ENCODE data around the gene FOS.
A peak's percentile ranks its signal among the peaks of the same experiment; 100 is the strongest.
"Not testable (repeated sequence)": the region's sequence is repeated elsewhere in the genome, so short reads cannot be mapped to it uniquely, and the experiment has no call there.

FOS gene

DNA sequence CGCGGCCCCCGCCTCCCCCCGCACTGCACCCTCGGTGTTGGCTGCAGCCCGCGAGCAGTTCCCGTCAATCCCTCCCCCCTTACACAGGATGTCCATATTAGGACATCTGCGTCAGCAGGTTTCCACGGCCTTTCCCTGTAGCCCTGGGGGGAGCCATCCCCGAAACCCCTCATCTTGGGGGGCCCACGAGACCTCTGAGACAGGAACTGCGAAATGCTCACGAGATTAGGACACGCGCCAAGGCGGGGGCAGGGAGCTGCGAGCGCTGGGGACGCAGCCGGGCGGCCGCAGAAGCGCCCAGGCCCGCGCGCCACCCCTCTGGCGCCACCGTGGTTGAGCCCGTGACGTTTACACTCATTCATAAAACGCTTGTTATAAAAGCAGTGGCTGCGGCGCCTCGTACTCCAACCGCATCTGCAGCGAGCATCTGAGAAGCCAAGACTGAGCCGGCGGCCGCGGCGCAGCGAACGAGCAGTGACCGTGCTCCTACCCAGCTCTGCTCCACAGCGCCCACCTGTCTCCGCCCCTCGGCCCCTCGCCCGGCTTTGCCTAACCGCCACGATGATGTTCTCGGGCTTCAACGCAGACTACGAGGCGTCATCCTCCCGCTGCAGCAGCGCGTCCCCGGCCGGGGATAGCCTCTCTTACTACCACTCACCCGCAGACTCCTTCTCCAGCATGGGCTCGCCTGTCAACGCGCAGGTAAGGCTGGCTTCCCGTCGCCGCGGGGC, at the start of gene FOS:
FOS (plus strand) TSS at position 407 of the 731 bp plus-strand sequence; CDS start at position 562, 155 bp downstream.
- DNase-seq (ENCODE audit: low spot score): peak; percentile 97

DNA sequence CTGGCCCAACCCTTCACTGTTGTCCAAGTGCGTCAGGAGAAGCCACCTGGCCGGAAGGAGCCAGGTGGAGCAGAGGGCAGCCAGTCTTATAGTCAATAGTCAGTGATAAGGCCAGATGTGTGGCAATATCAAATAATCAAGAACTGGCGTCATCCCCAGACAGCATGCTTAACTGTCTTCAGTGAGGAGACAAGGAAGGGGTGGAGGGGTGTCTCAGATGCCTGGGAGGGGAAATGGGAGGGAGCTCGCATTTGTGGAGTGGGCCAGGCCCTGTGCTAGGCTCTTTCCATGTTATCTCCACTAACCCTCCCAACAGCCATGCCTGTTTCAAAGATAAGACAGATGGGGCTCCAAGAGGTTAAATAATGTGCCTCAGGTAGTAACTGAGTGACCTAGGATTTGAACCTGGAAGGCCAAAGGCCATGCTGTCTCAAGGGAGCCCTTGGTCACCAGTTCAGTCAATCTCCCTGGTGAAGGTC, 48.9 kb upstream of the FOS start:
- DNase-seq (ENCODE audit: low spot score): no peak

DNA sequence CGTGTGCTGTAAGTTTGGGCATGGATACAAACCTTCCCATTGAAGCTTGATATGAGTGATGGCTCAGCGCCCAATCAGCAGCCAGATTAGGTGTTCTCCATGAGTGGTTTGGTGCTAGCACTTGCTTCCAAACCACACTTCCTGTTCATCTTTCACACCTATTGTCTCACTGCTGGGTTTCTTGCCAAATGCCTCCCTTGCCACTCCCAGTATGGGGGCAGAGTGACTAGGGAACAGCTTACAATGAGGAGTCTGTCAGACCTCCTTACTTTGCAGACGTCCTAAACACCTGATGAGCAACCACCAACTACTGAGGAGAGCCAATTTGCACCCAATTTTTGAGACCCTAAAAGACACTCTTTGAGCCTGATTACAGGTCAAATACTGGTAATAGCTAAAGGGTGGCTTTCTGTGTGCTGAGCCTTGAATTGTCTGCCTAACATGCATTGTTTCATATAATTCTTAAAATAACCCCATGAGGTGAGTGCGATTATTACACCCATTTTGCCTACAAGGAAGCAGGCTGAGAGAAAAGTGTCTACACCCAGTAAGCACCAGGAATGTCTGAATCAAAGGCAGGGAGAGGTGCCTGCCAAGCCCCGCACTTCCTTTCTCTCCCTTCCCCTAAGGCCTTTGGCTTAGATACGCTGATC, 48.4 kb upstream of the FOS start:
- no peak for DNase-seq (ENCODE audit: low spot score)

DNA sequence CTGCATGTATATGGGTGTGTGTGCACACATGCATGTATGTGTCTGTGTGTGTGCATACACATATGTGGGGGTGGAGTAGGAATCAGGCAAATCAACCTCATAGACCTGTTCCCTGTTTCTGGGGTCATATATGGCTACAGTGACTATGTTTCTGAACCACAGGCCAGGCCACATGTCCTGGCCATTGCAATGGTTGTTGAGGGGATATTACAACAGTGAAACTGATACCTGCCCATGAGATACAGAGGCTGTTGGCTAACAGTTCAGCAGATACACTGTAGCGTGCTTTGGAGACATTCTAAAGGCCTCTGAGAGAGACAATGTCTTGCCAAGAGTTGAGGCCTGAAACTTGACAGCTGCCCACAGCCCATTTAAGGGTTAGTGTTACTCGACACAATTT, 47.3 kb upstream of the FOS start:
- DNase-seq (ENCODE audit: low spot score): no peak

DNA sequence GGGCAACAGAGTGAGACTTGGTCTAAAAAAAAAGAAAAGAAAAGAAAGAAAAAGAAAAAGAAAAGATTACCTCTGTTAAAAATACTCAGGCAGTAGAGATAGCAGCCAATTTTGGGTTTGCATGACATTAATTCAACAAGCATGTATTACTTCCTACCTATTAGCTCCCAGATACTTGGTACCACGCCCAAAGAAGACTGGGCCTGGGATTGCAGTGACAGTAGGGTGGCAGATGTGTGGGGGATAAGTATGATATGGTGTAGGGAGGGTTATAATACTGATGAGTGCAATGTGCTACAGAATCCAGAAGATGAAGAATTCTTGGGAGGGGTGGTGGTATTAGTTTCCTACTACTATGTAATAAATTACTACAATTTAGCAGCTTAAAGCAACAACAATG, 46.4 kb upstream of the FOS start:
- no peak for DNase-seq (ENCODE audit: low spot score)

DNA sequence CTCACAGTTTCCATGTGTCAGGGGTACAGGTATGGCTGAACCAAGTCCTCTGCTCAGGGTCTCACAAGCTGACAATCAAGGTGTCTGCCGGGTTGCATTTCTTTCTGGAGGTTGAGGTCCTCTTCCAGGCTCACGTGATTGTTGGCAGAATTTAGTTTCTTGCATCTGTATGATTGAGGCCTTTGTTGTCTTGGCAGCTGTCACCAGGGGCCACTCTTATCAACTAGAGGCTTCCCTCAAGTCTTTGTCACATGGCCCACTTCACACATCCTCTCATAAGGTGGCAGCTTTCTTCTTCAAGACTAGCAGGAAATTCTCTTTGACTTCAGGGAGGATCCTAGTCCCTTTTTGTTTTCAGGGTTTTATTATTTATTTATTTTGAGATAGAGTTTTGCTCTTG, 46.0 kb upstream of the FOS start:
- no peak for DNase-seq (ENCODE audit: low spot score)

DNA sequence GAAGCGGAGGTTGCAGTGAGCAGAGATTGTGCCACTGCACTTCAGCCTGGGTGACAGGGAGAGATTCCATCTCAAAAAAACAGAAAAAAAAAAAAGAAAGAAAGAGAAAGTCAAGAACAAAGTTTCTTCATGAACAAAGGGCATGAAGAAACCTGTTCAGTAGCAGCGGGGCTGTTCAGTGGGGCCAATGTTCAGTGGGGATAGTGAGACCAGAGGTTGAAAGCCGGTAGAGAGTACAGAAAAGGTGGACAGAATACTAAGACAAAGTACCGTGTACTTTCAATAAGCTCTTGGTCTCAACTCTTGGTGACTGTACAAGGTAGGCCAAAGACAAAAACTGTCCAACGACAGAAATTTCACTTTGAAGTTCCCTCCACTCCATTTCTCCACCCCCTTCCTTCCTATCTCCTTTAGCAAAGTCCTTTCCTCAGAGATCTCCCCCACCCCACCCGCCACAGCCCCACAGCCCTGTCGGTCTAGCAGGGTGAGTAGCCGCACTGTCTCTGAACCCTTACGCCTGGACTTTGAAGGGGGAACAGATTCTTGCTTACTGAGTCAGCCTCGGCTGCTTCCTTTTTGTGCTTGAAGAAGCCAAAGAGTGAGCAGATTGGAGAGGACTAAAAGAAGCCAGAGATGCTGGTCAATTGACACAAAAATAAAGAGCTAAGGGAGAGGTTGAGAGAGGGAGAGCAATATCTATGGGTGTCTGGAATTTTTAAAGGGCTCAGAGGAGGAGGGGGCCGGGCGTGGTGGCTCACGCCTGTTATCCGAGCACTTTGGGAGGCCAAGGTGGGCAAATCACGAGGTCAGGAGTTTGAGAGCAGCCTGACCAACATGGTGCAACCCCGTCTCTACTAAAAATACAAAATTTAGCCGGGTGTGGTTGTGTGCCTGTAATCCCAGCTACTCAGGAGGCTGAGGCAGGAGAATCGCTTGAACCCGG, 44.2 kb upstream of the FOS start:
- DNase-seq (ENCODE audit: low spot score): no peak

DNA sequence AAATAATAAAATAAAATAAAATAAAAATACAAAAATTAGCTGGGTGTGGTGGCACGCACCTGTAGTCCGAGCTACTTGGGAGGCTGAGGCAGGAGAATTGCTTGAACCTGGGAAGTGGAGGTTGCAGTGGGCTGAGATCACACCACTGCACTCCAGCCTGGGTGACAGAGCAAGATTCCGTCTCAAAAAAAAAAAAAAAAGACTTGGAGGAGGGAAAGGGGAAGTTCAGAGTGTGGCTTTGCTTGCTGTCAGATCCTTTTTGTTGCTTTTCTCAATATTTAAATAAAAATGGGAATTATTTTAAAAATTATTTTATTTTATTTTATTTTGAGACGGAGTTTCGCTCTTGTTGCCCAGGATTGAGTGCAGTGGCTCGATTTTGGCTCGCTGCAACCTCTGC, 43.4 kb upstream of the FOS start:
- not testable (repeated sequence) for DNase-seq (ENCODE audit: low spot score)

DNA sequence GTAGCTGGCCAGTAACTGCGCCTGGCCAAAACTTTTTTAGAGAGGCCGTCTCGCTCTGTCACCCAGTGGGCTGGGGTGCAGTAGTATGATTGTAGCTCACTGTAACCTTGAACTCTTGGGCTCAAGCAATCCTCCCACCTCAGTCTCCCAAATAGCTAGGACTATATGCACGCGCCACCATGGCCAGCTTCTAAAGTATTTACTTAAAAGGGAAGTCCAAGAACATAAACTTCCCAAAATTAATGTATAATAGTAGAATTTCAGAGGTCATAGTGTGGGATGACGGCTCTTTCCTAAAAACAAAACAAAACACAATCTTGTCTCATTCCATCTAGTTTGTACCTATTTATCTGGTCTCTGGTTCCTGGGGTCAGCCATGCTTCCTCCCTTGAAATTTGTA, 42.2 kb upstream of the FOS start:
- DNase-seq (ENCODE audit: low spot score): no peak

DNA sequence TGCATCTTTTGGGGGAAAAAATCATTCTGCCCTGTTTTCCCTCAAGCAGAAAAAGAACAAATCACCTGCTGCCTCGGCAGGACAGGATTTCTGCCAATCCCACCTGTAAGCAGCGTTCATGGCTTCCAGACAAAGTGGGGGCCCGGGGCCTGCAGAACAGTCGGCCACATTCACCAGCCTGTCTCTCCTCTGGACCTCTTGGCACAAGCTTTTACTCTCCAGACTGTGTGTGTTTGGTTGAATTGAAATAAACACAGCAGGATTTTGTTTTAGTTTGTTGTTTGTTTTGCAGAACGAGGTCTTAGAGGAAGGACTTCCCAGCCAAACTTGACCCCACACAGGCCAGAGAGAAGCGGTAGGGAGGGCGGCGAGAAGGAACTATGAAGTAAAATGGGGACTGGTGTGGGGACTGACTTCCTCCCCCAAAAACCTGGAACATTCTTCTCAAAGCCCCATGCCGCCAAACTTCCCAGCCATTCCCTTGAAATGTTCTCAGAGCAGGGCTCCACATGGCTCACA, 41.7 kb upstream of the FOS start:
- DNase-seq (ENCODE audit: low spot score): no peak

DNA sequence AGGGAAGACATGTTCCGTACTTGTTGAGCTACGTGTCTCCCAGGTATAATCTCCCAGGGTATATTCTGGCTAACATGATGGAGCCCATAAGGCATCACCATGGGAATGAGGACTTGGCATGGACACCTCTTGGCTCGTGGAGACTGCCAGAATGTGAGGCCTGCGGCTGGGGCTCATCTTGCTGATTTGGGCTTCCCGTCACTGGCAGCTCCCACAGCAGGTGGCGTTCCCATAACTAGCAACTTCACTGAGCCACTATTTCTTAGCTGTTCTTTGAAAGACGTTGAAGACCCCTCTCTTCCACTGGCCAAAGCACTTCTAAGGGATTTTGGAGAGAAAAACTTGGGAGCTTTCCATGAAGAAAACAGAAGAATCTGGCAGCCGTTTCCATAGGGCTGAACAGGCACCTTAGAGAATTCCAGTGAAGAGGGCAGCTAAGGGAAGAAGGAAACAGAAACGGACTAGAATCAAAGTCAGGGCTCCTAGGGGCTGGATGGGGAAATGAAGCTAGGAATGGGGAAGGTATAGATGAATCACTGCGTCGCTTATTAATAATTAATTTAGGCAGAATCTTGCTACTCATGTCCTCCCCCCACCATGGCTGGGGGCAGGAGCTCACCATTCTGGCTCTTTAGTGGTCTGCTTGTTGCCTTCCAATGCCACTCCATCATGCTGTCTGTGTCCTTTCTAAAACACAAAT, 39.7 kb upstream of the FOS start:
- DNase-seq (ENCODE audit: low spot score): no peak

DNA sequence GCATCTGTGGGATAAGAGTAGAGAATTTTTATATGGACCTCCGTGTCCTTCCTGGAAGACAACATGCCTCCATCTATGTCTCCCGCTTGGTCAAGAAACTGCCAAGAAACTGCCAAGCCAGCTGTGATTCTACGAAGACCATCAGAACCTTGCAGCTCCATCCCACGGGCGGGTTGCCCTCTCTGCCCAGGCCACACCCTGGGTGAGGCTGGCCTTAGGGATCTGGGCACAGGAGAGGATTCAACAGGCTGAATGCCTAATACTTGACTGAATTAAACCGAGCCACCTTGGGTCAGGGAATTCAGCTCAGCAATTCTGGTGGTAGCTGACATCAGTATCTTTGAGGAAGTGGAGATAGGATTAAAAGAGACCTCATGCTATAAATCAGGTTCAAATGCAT, 37.8 kb upstream of the FOS start:
- no peak for DNase-seq (ENCODE audit: low spot score)

DNA sequence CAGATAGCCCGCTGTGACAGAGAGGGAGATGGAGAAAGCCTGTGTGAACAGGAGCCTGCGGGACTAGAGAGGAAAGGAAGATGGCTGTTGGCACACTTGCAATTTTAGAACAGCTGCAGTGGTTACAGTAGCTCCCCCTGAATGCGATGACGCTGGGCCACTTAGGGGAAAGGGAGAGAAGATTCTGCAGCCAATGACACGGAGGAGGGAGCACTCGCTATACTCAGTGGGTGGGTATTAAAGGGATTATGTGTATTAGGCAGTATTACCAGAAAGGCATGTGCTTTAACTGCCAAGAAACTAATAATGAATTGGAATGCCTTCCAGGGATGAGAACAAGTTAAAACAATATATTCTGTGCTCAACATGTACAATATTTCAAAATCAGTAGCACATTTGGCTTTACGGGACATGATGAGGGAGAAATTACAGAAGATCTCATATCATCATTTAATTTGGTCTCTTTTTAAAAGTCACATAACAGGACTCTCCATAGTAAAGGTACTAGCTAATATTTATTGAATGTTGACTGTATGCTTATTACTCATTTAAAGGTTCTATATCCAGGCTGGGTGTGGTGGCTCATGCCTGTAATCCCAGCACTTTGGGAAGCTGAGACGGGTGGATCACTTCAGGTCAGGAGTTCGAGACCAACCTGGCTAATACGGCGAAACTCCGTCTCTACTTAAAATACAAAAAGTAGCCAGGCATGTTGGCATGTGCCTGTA, 35.9 kb upstream of the FOS start:
- DNase-seq (ENCODE audit: low spot score): no peak

DNA sequence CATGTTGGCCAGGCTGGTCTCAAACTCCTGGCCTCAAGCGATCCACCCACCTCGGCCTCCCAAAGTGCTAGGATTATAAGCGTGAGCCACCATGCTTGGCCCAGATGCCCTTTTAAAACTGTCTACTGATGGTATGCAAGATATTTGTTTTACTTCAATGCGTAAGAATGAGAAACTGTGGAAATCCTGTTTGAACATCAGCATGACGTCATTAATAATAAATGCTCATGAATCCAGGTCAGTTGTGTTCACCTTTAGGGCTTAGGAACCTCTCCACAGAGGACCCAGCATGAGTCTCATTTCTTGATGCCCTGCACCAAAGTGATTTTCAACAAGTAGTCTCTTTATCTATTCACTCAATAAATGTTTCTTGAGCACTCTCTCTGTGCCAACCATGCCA, 34.5 kb upstream of the FOS start:
- no peak for DNase-seq (ENCODE audit: low spot score)

DNA sequence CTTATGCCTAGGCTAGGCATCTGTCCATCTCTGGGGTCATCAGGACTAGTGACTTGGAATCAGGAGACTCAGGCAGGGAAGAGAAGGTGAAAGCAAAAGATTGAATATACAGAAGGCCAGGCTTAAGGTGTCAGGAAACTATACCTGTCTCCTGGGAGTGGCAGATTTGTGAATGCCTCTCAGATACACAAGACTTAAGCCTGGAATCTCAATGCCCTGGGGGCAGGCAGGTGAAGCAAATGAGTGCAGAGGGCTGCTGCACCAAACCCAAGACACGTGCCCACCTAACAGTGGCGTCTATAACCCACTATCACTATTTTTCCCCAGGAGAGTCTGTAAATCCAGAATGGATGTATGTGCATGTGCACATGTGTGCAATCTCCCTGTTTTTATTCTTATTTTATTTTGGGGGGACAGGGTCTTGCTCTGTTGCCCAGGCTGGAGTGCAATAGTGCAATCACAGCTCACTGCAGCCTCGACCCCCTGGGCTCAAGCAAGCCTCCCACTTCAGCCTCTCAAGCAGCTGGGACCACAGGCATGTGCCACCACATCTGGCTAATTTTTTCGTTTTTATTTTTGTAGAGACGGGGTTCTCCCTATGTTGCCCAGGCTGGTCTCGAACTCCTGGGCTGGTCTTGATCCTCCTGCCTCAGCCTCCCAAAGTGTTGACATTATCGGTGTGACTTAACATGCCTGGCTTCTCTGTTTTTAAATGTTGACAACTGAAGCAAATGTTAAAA, 31.9 kb upstream of the FOS start:
- no peak for DNase-seq (ENCODE audit: low spot score)

DNA sequence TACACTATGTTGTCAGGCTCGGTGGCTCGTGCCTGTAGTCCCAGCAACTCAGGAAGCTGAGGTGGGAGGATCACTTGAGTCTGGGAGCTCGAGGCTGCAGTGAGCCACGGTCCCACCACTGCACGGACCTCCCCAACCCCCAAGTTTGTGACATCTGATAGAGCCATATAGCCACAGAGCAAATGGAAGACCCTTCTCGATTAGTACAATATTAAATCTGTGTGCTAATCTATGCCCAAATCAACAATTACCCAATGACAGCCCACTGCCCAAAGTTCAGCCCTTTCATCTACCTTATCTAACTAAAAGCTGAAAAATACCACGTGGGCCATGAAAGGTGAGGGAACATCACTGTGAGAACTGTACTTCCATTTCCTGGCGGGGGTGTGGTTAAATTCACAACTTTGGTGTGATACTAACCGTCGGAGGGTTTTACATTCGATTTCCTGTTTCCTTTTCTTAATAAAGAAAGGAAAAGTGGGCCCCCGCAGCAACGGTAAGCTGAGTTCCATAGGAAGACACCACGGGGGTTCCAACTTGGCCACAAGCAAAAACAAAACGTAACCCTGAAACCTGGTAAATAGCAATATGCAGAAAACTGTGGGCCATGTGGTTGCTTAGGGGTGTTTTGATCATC, 31.2 kb upstream of the FOS start:
- no peak for DNase-seq (ENCODE audit: low spot score)

DNA sequence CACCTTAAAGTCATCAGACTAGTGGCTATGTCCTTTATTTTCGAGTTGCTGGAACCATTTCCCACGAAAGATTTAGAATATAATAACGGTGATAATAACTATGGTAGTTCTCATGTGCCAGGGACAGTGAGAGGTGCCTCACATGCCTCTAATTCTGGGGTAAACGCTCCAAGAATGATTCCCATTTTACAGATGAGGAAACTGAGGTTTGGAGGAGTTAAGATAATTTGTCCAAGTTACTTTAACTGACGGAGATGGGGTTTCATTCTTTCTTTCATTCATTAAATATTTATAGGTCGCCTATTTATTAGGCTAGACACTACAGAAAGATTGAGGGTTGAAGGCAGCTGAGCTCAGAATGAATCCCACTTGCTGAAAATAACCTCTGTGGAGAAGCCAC, 30.7 kb upstream of the FOS start:
- no peak for DNase-seq (ENCODE audit: low spot score)

DNA sequence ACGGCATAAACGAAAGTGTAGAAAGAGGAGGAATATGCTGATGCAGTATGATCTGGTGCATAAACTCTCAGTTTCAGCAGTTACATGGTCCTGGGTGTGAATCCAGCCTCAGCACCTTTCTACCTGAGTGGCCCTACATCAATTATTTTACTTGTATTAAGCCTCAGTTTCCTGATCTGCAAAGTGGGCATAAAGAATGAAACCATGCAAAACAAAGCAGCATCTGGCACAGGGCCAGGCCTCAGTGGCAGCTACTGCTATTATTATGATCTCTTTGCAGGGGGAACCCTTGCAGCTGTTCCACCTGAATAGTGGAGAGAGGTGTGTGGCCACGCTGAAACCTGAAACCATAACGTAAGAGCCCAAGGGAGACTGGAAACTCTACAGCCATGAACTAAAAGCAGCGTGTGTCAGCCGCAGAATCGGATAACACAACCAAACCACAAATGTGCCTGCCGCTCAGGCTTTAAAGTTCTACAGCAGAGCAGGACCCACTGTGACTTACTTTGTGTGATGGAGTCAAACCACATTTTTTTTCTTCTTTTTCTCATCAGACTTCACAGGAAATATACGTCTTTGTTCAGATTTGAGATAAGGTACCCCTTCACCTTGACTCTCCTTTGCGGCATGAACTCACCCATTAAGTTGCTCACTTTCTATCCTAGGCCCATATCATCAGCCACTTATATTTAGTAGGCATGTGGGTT, 29.2 kb upstream of the FOS start:
- no peak for DNase-seq (ENCODE audit: low spot score)

DNA sequence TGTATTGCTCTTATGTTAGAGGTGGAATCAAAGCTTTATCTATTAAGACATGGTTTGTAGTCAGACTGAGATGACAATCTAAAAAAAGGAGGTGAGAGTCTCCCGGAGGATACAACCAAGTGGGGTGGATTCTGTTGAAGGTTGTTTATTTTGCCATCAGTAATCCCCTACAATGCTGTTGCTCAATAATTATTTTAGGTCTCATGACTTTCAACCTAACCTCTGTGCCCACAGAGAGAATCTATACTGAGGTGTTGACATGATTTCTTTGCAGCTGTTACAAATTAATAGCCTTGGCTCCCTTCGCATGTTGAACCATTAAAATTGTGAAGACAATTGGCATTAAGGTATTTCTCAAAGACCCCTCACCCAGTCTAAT, 28.7 kb upstream of the FOS start:
- no peak for DNase-seq (ENCODE audit: low spot score)

Data from HuH-7.5 (cell line).